GM12865 (cell line): ENCODE results near the gene YDJC.
"Not testable (repeated sequence)": the region's sequence is repeated elsewhere in the genome, so short reads cannot be mapped to it uniquely, and the experiment has no call there.

Experiments
- DNase-seq: peaks from one replicate; pipeline ENCODE4 v3.0.0; 2010; ENCODE audit warnings: low read depth
- H3K4me3 ChIP-seq: 2 replicates; pipeline ENCODE4 v1.5.1; 2011; ENCODE audit warnings: mild to moderate bottlenecking, low read depth, low read length, control low read depth
- TF ChIP-seq, protein P1 (sequence below): IDR thresholded peaks from 2 replicates; pipeline ENCODE4 v1.5.1; 2011; ENCODE audit warnings: low read length, control low read depth, low read depth, inconsistent platforms; ENCODE audit not compliant: insufficient read depth; ENCODE audit errors: missing control alignments

YDJC gene

DNA sequence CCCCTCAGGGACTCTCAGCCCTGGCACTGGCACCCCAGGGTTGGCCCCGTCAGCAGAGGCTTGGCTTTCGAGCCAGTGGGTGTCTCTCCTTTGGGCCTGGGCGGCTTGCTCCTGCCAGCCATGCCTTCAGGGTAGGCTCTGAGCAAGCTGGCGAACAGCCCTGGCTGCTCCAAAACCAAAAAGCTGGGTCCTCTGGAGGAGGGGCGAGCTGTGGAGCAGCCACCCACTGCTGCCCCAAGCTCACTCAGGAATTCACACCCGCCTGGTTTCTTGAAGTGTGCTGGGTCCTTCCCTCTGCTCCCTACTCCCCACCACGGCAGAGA, 6.2 kb downstream of the YDJC start:
- TF ChIP-seq, protein P1, sequence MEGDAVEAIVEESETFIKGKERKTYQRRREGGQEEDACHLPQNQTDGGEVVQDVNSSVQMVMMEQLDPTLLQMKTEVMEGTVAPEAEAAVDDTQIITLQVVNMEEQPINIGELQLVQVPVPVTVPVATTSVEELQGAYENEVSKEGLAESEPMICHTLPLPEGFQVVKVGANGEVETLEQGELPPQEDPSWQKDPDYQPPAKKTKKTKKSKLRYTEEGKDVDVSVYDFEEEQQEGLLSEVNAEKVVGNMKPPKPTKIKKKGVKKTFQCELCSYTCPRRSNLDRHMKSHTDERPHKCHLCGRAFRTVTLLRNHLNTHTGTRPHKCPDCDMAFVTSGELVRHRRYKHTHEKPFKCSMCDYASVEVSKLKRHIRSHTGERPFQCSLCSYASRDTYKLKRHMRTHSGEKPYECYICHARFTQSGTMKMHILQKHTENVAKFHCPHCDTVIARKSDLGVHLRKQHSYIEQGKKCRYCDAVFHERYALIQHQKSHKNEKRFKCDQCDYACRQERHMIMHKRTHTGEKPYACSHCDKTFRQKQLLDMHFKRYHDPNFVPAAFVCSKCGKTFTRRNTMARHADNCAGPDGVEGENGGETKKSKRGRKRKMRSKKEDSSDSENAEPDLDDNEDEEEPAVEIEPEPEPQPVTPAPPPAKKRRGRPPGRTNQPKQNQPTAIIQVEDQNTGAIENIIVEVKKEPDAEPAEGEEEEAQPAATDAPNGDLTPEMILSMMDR, result no peak
- H3K4me3 ChIP-seq, result no peak overlapping the region
- no peak for DNase-seq

DNA sequence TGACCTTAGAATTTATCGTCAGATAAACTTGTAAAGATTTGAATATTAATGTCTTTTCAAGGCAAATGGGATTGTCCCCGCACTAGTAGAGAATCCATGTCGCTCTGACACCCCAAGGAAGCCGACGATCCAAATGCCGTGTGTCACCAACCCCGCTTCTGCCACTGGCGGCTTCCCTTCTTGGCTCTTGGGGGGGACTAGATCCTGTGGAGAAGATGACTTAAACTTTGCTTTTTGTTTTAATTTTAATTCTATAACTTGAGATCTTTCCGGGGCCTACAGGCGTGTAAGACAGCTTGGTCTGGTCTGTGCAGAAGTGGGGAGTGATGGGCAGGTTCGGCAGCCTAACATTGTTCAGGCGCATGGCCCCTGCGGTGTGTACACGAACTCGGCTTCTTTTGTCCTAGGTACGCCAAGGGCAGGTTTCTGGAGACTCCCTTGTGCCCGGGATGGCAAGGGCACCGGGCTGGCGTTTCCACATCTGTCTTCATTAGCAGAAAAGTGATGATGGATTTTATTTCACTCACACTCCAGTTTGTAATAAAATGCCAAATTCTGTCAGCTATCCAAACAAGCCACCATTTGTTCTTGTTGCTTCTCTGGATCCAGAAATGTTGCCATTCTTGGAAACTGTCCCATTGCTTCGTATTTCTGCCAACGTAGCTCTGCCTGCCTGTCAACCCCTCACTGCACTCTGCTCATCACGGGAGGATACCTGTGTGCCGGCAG, 6.7 kb downstream of the YDJC start:
- H3K4me3 ChIP-seq, result no peak overlapping the region
- TF ChIP-seq, protein P1, result no peak
- DNase-seq, result no peak

DNA sequence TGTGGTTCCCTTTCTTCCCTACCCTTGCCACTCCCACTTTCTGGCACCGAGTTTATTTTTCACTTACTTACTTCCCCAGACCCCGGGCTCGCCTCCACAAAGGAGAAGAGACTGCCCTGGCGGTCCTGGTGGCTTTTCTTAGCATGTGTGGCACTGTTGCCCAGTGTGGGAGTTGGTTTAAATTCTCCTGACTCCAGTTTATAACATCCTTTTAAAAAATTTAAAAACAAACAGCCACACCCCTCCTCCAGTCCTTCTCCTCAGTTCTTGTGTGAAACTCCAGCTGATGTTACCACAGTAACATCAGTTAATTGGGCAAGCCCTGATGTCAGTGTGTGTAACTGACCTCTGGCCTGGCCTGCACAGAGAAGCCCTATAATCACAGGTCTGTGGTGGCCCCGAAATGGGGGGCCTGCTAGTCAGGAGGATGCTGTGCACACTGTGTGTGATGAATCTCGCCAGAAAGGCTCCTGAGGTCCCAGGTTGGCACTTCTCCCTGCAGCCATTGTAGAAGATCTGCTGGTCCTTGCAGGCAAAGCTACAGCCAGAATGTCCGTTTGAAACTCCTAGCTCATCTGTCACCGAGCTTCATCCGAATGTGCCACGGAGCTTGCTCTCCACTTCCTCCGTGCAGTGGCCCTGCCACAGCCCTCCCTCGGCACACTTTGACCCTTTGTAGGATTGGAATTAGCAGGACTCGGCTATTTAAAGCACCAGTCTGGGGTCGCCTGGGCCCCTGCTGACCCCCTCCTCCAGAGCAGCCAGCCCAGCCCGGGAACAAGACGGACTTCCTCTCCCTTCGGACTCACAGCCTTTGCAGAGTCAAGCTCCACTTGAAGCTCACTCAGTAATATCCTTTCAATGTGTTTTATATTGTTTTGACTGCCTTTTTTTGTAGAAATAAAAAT, 7.6 kb downstream of the YDJC start:
- DNase-seq, result no peak
- TF ChIP-seq, protein P1, result no peak
- H3K4me3 ChIP-seq, result no peak overlapping the region

- H3K4me3 ChIP-seq, result no peak overlapping the region
These were observed 8.8 kb downstream of the YDJC start for GRCh38 chr22:21621025-21621424.

GRCh38 chr22:21617337-21617736, 12.5 kb downstream of the YDJC start:
- H3K4me3 ChIP-seq, DNase-seq: not testable (repeated sequence)

More at GRCh38 chr22:21621025-21621424, 8.8 kb downstream of the YDJC start:
- TF ChIP-seq, protein P1, result no peak
- DNase-seq, result no peak

- TF ChIP-seq, protein P1, result no peak
- DNase-seq, result no peak
- H3K4me3 ChIP-seq, result no peak overlapping the region
These were observed 14.1 kb downstream of the YDJC start for GRCh38 chr22:21615731-21616130.

DNA sequence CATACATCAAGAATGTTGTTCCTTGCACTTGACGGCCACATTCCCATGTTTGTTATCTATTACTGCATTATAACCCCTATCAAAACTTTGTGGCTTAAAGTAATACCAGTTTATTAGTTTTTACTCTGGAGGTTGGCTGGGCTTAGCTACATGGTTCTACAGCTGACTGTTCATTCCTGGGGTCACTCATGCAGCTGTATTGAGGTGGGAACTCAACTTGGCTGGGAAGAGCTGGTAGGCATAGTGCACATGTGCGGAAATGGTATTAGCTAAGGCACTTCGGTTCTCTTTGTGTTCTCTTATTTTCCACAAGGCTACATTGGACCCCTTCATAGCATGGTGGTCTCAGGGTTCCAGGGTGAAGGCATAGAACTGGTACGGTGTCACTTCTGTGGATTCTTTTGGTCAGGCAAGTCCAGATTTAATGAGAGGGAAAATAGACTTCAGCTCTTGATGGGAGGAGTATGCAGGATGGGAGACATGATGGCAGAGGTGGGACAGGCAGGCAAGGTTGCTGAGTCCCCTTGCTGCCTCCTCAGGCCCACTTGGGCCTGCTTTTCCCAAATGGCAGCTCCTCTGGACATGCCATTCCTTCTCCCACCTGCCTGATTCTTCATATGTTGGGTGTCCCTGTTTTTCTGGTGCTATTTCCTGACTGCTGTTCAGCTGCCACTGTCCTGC, 16.1 kb downstream of the YDJC start:
- H3K4me3 ChIP-seq, result no peak overlapping the region
- no peak for DNase-seq
- TF ChIP-seq, protein P1, result no peak
